ENCODE measurements around the gene GLRX3.
A peak's percentile ranks its signal among the peaks of the same experiment; 100 is the strongest.

DNA sequence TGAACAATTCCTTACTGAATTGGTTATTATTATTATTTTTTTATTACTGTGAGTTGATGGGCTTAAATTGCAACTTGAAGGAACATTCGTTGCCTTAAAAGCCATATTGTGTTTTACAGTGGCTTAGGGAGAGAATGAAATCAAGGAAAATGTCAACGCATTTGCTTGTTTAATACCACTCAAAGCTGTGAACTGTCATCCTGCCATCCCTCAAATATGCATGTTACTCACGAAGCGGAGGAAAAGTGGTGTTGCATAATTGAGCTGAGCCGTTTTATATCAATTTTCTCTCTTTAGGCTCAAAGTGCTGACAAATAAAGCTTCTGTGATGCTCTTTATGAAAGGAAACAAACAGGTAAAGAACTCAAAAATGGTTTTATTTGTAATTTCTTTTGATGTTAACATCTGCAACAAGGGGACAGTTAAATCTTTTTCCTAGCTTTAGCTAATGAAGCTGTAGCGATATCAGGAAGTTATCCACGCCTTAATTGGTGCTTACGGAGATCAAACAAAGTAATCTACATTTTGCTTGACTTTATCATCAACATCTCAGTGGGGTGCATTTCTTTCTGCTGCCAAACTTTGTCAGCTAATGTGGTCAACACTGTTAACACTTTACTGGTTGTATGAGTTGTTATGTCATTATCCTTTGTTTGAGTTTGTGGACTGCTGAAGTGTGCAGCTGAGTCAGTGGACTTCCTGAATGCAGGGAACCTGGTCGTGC, 33.1 kb downstream of the GLRX3 start:
- TF ChIP-seq CTCF (IDR thresholded peaks at IDR 0.05; ENCODE audit: poor library complexity, severe bottlenecking) (no peak), RAD21 (conservative IDR thresholded peaks at IDR 0.05) (no peak), POLR2AphosphoS5 (IDR thresholded peaks at IDR 0.05) (peak; percentile 93), SMC3 (conservative IDR thresholded peaks at IDR 0.05; ENCODE audit: poor library complexity) (no peak), MXI1 (conservative IDR thresholded peaks at IDR 0.05; ENCODE audit: poor library complexity, severe bottlenecking) (no peak)

All from neural cell (in vitro differentiated cells).